ENCODE results near the gene CEP192. TPM values are rescaled to one million over a fixed set of nuclear protein-coding genes. Genes with fewer than 3 reads are reported as not detected.

CEP192 gene
- total RNA-seq, 1 donor: 29.7 TPM

GRCh38 chr18:13105059-13105458 is 113.9 kb downstream of the CEP192 start:
- DNase-seq (ENCODE audit: insufficient read length, low spot score, missing footprints): no peak
- no peaks in the 10 kb centered on the region for H3K9me3 ChIP-seq (ENCODE audit: low read depth, low read length)
- H3K27ac ChIP-seq (ENCODE audit: low read depth, low read length): no peak overlapping the region
- no peaks in the 10 kb centered on the region for H4K20me1 ChIP-seq (ENCODE audit: insufficient read depth, low read length)
- no peak overlapping the region for H3K4me2 ChIP-seq (ENCODE audit: insufficient read depth, low read length)
- no peaks in the 10 kb centered on the region for H3K79me2 ChIP-seq (ENCODE audit: insufficient read depth, low read length)
- peaks cover 72% of the 10 kb centered on the region for H3K36me3 ChIP-seq (ENCODE audit: insufficient read depth, low read length)
- TF ChIP-seq CTCF (IDR thresholded peaks at IDR 0.05; ENCODE audit: extremely low read depth, low read depth, low read length): no peak
- no peaks in the 10 kb centered on the region for H3K4me1 ChIP-seq (ENCODE audit: insufficient read depth, low read length)
- H2AFZ ChIP-seq (ENCODE audit: low read length): no peak overlapping the region
- no peaks in the 10 kb centered on the region for H3K27me3 ChIP-seq (ENCODE audit: insufficient read depth, low read length)
- no peak overlapping the region for H3K4me3 ChIP-seq (ENCODE audit: insufficient read depth, low read length)

DNA sequence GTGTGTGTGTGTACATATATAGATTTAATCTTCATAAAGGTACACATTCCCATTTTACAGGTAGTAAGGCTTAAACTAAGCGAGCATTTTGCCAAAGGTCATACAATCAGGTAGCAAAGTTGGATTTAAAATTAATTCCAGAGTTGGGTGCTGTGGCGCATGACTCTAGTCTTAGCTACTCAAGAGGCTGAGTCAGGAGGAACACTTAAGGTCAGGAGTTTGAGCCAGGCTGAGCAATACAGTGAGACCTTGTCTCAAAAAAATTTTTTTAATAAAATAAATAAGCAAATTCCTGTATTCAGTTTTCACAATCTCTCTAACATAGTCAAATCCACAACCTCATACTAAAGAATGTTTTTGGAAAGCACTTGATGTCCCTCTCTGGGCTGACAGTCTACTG is 115.9 kb downstream of the CEP192 start:
- Histone ChIP-seq H3K4me1 (ENCODE audit: insufficient read depth, low read length) (no peaks in the 10 kb centered on the region), H3K9me3 (ENCODE audit: low read depth, low read length) (no peaks in the 10 kb centered on the region), H3K27me3 (ENCODE audit: insufficient read depth, low read length) (no peaks in the 10 kb centered on the region), H3K79me2 (ENCODE audit: insufficient read depth, low read length) (no peaks in the 10 kb centered on the region), H3K4me3 (ENCODE audit: insufficient read depth, low read length) (no peak overlapping the region), H3K4me2 (ENCODE audit: insufficient read depth, low read length) (no peak overlapping the region), H4K20me1 (ENCODE audit: insufficient read depth, low read length) (no peaks in the 10 kb centered on the region), H3K27ac (ENCODE audit: low read depth, low read length) (no peak overlapping the region), H2AFZ (ENCODE audit: low read length) (no peak overlapping the region), H3K36me3 (ENCODE audit: insufficient read depth, low read length) (peaks cover 62% of the 10 kb centered on the region)
- TF ChIP-seq CTCF (IDR thresholded peaks at IDR 0.05; ENCODE audit: extremely low read depth, low read depth, low read length): no peak
- DNase-seq (ENCODE audit: insufficient read length, low spot score, missing footprints): no peak

DNA sequence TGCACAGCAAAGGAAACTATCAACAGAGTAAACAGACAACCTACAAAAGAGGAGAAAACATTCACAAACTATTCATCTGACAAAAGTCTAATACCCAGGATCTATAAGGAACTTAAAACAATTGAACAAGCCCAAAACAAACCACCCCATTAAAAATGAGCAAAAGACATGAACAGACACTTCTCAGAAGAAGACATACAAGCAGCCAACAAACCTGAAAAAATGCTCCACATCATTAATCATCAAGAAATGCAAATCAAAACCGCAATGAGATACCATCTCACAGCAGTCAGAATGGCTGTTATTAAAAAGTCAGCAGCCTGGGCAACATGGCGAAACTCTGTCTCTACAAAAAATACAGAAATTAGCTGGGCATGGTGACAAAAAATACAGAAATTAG is 117.2 kb downstream of the CEP192 start:
- H3K4me3 ChIP-seq (ENCODE audit: insufficient read depth, low read length): no peak overlapping the region
- no peaks in the 10 kb centered on the region for H3K9me3 ChIP-seq (ENCODE audit: low read depth, low read length)
- H3K36me3 ChIP-seq (ENCODE audit: insufficient read depth, low read length): peaks cover 55% of the 10 kb centered on the region
- no peaks in the 10 kb centered on the region for H3K4me1 ChIP-seq (ENCODE audit: insufficient read depth, low read length)
- H3K79me2 ChIP-seq (ENCODE audit: insufficient read depth, low read length): no peaks in the 10 kb centered on the region
- no peak for DNase-seq (ENCODE audit: insufficient read length, low spot score, missing footprints)
- H4K20me1 ChIP-seq (ENCODE audit: insufficient read depth, low read length): no peaks in the 10 kb centered on the region
- H2AFZ ChIP-seq (ENCODE audit: low read length): no peak overlapping the region
- no peak overlapping the region for H3K27ac ChIP-seq (ENCODE audit: low read depth, low read length)
- no peaks in the 10 kb centered on the region for H3K27me3 ChIP-seq (ENCODE audit: insufficient read depth, low read length)
- TF ChIP-seq CTCF (IDR thresholded peaks at IDR 0.05; ENCODE audit: extremely low read depth, low read depth, low read length): no peak
- H3K4me2 ChIP-seq (ENCODE audit: insufficient read depth, low read length): no peak overlapping the region

DNA sequence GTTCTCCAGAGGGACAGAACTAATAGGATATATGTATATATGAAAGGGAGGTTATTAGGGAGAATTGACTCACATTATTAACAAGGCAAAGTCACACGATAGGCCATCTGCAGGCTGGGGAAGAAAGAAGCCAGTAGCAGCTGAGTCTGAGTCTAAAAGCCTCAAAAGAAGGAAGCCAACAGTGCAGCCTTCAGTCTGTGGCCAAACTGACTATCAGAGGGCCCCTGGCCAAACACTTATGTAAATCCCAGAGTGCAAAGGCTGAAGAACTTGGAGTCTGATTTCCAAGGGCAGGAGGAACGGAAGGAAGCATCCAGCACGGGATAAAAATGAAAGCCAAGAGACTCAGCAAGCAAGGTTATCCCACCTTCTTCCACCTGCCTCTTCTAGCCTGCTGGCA is 119.4 kb downstream of the CEP192 start:
- no peak overlapping the region for H3K4me2 ChIP-seq (ENCODE audit: insufficient read depth, low read length)
- H3K4me3 ChIP-seq (ENCODE audit: insufficient read depth, low read length): no peak overlapping the region
- no peak for TF ChIP-seq CTCF (IDR thresholded peaks at IDR 0.05; ENCODE audit: extremely low read depth, low read depth, low read length)
- peaks cover 55% of the 10 kb centered on the region for H3K36me3 ChIP-seq (ENCODE audit: insufficient read depth, low read length)
- no peaks in the 10 kb centered on the region for H3K27me3 ChIP-seq (ENCODE audit: insufficient read depth, low read length)
- no peaks in the 10 kb centered on the region for H3K9me3 ChIP-seq (ENCODE audit: low read depth, low read length)
- H4K20me1 ChIP-seq (ENCODE audit: insufficient read depth, low read length): peaks cover 2% of the 10 kb centered on the region
- no peak overlapping the region for H2AFZ ChIP-seq (ENCODE audit: low read length)
- no peaks in the 10 kb centered on the region for H3K4me1 ChIP-seq (ENCODE audit: insufficient read depth, low read length)
- peak; percentile 23 for DNase-seq (ENCODE audit: insufficient read length, low spot score, missing footprints)
- no peak overlapping the region for H3K27ac ChIP-seq (ENCODE audit: low read depth, low read length)
- H3K79me2 ChIP-seq (ENCODE audit: insufficient read depth, low read length): no peaks in the 10 kb centered on the region
